ENCODE data around the gene IL26.

IL26 gene, protein sequence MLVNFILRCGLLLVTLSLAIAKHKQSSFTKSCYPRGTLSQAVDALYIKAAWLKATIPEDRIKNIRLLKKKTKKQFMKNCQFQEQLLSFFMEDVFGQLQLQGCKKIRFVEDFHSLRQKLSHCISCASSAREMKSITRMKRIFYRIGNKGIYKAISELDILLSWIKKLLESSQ

DNA sequence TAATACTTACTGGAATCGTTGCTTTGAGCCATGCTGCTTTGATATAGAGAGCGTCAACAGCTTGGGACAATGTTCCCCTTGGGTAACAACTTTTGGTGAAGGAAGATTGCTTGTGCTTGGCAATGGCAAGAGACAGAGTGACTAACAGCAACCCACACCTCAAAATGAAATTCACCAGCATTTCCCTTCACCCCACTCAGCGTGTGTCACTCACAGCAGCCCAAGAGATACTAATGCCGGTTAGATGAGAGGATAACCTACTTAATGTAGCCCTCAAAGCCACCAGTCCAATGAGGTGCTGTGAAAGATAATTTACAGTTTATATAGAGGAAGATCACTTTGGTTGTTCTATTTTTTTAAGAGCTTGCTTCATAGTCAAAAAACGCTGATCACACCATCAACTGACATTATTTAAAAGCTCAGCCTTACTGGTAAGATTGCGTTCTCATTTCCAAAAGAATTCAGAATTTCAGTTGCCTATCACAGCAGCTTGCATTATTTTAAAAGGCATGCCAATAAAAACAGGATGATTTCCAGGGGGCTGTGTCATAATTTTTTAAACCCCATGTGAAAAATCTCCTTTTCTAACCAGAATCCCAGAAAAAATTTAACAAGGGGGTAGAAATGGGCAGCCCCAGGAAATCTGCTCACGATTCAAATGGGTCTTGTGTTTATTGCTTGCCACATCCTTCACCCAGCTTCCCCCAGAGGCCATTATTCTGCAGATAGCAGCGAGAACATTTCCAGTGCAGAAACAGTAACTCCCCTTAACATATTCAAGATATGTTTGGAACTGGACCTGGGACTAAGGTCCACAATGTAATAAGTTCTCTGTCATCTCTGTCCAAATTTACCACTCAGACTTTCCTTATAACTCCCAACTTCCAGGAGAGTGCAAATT lies at the start of gene IL26:
IL26 (minus strand) TSS at position 235 of the 901 bp plus-strand sequence; CDS start at position 181, 54 bp downstream.
- DNase-seq: no peak

DNA sequence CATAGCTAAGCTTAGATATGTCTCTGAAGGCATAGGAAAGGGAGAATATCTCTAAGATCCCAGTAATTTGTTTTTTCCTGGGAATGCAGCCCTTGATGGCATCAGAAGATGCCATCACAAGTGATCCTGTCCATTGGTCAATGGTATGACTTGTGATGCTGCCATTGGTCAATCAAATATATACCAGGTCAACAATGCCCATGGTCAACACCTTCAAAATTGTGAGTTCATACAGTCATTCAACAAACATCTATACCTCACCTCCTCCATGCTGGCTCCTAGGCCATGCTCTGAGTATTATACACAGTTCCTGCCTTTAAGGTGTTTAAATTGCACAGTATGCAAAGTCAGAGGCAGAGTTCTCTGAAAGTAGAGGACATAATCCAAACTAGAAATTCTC lies 47.1 kb upstream of the IL26 start:
- no peak for DNase-seq

DNA sequence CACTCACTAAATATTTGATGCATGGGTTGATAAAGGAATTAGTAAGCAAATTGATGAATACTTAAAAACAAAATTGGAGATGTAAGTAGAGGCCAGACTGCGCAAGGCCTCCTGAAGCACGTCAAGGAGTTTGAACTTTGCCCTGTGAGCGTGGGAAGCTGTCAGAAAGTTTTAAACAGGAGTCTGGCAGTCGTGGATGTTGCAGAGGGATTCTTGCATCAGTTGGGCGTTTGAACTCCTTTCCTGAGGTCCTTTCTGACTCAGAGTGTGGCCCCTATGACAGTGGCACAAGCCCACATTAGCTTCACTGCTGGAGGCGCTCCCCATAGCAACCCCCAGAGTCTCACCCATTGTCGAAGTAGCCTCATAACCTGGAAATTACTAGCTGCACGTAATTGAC lies 45.7 kb upstream of the IL26 start:
- no peak for DNase-seq

DNA sequence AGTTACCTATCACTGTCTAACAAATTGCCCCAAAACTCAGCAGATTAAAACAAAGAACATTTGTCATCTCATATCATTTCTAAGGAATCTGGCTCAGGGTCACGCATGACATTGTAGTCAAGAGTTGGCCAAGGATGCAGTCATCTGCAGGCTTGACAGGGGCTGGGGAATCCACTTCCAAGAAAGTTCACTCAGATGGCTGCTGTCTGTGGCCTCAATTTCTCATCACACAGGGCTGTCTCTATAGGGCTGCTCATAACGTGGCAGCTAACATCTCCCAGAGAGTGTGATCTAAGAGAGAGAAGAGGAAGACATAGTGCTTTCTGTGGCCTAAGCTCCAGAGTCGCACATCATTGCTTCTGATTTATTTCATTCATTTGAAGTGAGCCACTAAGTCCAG lies 44.7 kb upstream of the IL26 start:
- no peak for DNase-seq

DNA sequence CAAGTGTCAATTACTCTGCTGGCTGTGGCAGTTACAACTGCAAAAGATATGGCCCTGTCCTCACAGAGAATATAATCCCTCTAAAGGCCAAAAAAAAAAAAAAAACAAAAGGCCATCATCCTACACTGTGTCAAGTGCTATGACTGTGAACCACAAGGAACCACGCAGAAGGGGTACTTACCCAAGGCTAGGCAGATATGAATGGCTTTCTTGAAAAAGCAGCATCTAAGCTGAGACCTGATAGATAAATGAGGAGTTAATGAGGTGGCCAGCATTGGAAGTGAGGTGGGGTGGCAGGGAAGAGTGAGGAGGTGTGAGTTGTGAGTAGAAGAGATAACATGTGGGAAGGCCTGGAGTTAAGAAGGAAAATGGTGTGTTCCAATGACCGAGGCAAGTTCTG lies 44.2 kb upstream of the IL26 start:
- DNase-seq: no peak

DNA sequence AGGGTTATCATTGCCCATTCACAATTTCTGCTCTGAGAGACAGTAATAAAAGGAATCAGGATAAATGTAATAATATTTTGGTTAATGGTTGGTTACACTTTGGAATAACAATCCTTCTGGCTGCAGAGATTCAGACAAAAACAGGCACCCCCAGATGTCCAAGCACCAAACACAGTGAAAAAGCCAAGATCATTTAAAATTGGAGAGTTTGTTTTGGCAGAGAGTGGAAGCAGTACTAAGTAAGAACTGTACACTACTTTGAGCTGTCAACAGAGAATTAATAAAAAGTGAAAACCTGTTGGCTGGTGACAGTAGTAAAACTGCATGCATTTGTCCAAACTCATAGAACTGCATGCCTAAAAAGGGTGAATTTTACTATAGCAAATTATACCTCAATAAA lies 43.4 kb upstream of the IL26 start:
- DNase-seq: no peak

DNA sequence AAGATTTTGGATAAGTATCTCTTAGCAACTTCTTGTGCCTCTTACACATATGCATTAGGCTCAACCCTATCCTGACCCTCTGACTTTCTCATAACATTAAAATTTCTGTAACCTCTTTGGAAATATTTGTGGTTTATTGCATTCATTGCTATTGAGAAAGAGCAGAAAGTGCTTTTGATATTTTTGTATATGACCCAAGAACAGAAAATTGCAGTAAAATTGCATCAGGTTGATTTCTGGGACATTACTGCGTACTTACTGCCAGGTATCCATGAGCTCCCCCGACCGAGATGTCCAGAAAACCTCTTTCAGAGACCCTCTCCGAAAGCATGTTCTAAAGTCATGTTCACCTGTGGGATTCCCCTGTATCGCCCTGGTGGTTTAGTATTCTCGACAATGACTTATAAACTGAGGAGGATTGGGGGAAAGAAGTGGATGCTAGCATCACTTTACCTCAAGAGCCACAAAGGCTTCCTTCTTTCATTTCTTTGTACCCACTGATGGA lies 42.3 kb upstream of the IL26 start:
- DNase-seq: no peak

DNA sequence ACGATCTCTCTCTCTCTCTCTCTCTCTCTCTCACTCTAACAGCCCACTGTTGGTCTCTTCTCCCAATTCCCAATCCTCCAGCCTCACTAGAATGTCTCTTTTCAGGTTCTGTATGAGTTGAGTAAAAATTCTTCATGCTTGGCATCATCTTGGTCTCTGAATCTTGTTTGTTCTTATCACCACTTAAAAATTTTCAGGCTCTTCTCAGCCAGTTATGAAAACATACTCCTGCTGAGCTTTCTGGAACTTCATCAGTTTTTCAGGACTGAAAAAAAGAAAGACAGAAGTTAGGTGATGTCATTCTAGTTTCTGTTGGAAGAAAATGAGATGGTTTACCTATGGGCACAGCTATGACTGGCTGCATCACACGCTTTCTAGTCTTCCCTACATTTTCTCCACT lies 39.2 kb upstream of the IL26 start:
- no peak for DNase-seq

DNA sequence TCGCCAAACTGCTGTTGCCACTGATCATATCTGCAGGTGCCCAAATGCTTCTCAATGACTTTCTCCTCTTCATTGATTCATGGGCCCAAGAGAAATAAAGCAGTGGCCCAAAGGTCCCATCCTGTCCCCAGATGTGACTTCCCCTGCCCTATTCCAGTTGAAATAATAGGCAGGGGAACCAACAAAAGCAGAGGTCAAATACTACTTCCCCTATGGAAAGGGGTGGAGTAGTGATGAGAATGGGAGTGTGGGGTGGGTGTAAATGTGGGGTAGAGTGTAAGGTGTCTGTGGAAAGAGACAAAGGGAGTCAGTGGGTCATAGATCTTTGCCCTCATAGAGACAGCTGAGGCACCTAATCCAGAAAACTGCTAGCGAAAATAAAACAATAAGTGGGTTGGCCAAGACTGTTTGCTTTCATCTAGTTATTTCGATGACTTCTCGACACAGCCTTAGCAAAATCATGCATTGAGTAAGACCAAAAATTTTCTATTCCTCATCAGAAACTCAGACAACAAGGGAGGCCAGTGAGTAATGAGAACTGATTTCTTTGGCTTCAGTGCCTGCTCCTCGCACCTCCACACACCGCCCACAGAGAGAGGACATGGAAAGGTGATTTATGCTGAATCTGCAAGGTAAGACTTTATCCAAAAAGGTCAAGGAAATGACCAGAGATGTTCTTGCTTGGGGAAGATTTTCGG lies 38.7 kb upstream of the IL26 start:
- DNase-seq: no peak

DNA sequence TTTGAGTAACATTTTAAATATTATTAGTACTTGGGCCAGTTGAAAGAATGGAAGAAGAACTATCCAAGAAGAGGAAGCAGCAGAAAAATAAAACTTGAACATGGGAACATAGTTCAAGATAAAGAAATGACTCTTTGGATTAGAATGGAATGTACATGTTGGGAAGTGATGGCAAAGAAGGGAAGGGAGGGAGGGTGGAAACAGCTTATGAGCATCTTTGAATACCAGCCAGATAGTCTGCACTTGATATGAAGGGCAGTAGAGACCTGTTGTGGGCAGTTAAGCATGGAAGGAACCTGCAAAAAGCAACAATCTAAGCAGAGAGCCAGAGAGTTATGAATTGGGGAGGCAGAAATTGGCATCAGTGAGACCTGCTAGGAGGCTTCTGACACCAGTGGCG lies 37.8 kb upstream of the IL26 start:
- DNase-seq: no peak

DNA sequence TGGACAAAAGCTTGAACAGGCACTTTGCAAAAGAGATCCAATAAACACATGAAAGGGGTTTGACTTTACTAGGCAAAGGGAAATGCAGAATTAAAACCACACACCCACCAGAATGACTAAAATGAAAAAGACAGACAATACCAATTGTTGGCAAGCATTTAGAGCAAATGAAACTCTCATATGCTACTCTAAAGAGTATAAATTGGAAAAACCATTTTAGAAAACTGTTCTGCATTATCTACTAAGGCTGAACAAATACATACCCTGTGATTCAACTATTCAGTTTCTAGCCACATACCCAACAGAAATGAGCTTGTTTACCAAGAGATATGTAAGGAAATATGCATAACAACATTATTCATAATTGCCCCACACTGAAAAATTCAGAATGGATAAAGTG lies 36.3 kb upstream of the IL26 start:
- no peak for DNase-seq

DNA sequence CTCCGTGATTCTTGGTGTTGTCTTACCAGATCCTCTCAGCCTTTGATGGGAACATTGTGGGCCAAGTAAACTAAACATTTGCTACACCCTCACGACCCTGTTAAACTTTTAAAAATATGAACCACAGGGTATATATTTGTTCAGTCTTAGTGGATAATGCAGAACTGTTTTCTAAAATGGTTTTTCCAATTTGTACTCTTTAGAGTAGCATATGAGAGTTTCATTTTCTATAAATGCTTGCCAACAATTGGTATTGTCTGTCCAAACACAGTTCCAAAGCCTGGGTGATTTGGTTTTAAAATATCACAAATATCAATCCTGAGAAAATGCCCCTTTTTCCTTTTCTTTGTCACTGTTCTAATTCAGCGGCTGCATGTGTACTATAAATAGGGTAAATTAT lies 34.5 kb upstream of the IL26 start:
- DNase-seq: no peak

DNA sequence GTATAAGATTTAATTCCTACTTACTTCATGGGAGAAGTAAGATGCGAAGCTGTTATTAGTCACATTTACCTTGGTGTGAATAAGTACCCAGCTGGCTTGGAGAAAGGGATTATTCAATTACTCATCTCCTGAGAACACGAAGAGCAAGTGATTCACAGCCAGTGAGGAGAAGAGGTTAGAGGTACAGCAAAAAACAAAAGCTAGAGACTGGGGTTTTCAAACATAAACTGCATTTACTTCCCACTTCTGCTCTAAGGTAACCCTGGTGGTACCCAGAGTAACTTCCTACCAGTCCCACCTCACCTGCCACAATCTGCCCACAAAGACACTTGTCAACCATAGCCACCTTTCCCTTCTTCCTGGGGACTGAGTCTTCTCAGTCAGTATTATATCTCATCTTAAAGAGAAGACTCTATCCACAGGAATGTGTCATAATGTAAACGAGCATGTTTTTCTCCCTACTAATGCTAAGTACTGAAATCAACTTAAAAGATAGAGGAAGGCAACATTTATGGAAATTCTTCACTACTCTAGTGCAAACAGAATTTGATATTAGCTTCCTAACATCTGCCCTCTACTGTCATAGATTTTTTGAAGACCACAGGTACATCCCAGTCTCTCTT lies 33.8 kb upstream of the IL26 start:
- DNase-seq: no peak

DNA sequence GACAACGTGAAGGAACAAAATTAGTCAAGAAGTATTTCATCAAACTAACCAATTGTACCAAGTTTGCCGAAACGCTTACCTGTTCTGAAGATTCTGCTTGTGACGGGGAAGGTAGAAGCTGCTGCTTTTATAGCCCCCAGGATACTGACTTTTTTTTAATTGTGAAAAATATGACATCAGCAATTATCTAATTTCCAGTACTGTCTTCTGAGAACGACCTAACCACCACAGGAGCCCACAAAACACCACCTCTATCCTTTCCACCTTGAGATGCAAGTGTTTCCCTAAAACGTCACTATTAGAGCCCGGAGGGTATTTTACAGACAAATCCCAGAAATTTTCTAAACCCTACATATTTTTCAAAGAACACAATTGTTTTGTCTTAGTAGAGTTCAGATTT lies 27.9 kb upstream of the IL26 start, which contains the start of gene IL22:
IL22 (minus strand) TSS at position 101 of the 400 bp plus-strand sequence. CDS start 156 bp downstream, outside the sequence.
- DNase-seq: no peak

DNA sequence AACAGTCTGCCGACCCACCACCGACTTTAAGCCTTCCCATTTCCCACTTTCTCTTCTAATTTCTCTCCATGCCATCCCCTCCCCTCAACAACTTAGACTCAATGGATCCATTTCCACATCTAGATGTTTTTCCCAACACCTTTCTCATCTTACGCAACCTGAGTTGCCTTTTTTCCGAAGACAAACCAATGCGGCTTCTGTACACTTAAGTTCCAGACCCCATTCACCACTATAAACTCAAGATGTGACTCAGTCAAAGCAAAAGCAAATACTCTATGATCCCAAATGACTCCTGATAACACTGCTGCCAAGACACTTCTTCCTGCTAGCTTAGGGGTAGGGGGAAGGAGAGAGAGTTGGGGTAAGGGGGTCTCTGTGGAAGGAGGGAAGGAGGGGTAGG lies 26.5 kb upstream of the IL26 start:
- DNase-seq: no peak

DNA sequence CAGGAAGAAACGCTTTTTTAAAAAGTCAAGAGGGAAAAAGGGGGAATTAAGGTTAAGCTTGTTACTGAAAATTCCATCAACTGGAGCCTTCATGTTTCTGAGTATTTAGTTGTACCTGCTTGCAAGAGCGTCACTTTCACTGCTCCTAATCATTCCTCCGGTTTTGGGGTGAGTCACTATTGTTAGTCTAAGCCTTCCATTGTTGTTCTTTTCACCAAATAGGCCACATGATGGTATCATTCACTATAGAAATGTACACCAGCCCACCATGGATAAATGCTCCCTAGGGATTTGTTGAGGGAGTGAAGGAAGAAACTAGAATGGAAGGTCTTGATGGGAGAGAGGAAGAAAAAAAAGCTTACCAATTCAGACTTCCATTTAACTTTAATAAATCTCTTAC lies 24.8 kb upstream of the IL26 start:
- DNase-seq: no peak

DNA sequence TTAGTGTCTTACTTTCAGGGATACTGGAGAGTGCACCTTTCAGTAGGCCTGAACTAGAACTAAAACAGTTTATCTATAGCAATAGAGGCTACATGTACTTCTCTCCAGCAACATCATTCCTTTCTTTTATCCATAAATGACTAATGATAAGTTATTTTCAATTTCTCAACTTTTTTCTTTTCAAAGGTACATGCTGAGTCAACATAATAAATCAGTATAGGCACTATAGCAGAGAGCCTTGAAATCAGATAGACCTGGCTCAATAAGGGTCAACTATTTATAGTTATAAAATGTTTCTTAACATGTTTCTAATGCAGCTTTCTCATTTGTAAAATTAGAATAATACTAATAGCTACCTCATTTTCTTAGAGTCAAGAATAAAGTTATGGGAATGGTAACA lies 22.2 kb upstream of the IL26 start:
- DNase-seq: no peak

DNA sequence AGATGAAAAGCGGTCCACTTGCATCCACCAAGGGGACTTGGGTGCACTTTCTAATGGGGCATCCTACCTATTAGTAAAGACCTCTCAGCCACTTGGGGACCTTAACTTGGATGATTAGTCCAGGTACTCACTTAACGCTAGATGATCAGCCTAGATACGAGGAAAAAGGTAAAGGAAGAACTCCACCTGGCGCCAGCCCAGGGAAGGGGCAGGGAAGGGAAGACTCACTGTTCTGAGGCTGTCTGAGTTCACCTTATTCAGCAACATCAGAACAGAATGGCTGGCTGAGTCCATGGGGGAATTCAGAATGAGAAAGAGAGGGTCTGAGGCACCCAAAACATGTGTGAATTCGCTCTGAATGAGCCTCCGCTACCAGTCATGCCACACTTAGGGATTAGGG lies 20.7 kb upstream of the IL26 start:
- DNase-seq: no peak

DNA sequence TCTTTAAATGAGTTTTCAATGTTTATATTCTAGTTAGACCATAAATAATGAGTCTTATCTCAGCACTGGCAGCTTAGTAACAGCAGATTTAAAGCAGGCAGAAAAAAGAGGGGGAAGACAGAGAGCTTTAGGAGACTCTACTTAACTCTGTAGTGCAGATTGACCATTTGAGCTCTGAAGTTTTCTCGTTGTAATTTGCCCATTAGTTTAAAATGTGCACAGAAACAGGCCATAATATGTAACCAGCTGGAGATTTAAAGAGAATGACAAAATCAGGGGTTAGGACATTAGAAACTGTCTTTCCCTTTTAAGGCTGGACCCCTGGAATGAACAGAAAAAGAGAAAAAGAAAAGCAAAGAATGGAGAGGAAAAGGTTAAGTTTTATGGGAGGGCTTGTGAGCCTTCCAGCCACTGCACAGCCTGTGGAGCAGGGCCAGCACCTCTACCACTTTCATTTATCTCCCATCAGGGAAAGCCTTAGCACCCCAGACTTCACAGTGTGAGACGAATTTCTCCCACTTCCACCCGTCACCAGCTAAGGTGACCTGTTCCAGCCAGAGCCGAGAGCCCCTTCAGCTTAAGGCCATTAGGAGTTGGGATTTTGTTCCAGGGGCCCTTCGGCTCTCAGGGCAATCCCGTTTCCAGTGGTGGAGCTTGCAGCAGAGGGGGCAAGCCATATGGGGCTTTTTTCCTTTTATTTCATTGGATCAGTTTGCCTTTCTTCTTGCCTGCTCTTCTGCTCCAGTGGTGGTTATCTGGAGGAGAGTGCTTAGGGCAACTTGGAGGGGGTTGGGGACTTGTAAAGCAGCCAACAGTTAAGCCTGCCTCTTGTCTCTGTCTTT lies 19.8 kb upstream of the IL26 start:
- DNase-seq: no peak

DNA sequence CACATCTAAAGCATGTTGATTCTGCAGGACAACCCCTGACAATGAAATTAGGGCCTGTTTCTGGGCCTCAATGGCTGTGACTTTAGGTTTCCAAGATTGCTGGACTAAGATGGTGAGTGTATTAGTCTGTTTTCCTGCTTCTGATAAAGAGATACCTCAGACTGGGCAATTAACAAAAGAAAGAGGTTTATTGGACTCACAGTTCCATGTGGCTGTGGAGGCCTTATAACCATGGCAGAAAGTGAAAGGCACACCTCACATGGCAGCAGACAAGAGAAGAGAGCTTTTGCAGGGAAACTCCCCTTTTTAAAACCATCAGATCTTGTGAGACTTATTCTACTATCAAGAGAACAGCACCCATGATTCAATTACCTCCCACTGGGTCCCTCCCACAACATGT lies 17.2 kb upstream of the IL26 start:
- DNase-seq: no peak

DNA sequence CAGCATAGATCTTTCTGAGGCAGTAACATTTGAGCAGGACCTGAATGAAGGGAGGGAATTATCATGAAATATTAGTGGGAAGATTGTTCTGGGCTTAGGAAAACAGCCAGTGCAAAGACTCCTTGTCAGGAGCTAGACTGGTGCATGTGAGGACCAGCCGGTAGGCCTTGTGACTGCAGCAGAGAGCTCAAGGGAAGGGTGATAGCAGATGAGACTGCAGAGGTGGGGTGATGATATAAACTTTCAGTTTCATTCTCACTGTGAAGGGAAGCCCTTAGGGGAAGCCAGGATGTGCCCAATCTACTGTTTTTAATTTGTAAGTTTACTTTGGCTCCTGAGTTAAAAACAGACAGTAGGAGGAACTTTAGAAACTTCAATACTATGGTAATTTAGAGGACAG lies 15.4 kb upstream of the IL26 start:
- DNase-seq: no peak

DNA sequence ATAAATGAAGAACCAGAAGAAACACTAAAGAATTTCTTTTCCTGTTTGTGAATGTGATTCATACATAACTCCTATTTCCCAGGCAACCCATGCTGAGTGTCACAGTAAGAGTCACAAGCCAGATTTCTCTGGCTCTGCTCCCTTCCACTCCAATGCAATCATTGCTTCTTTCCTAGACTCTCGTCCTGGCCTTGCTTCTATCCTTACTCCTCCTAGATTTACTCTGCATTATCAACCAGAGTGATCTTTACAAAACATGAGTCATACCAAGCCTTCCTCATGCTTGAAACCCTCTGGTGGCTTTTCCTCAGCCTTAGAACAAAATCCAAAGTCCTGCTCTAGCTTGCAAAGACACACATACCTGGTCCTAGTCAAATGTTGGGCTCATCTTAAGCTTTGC lies 14.5 kb upstream of the IL26 start:
- DNase-seq: no peak
